Loucy (cell line): ENCODE measurements around the gene VSIG10L.

ENCODE experiments used
- CTCF ChIP-seq: fragments of 200-600 bp; sonication (generic); conservative IDR thresholded peaks from 2 replicates; pipeline ENCODE4 v1.5.1; 2014; ENCODE audit warnings: mild to moderate bottlenecking, antibody characterized with exemption, low read length
- EZH2phosphoT487 ChIP-seq: fragments of 200-600 bp; IDR thresholded peaks from 2 replicates; pipeline ENCODE4 v1.6.1; 2018; ENCODE audit warnings: antibody characterized with exemption, mild to moderate bottlenecking, moderate library complexity, borderline replicate concordance

- no peak for TF ChIP-seq CTCF
- no peak for TF ChIP-seq EZH2phosphoT487
Measured at GRCh38 chr19:51366389-51367254, 24.7 kb upstream of the VSIG10L start.
